Stimulated activated CD8-positive, alpha-beta memory T cell treated with anti-CD3 and anti-CD28 coated beads, Interleukin-7, amount 100 ng/mL, for 4 hours (primary cell): ENCODE measurements around the gene MTG1.
"Not testable (repeated sequence)": the region's sequence is repeated elsewhere in the genome, so short reads cannot be mapped to it uniquely, and the experiment has no call there.

Experiments used
- DNase-seq, 2 donors: peaks; one replicate each; pipeline ENCODE4 v3.0.0-alpha.2; 2020; ENCODE audit warnings: low read depth in 2 of 2

Gene MTG1

GRCh38 chr10:133358925-133359310, 35.0 kb upstream of the MTG1 start:
- DNase-seq, result no peak

GRCh38 chr10:133359554-133359971, 34.4 kb upstream of the MTG1 start:
- DNase-seq, result no peak

GRCh38 chr10:133359972-133360610, 33.9 kb upstream of the MTG1 start:
- DNase-seq, result no peak

GRCh38 chr10:133361227-133361626, 32.7 kb upstream of the MTG1 start:
- DNase-seq, result no peak

GRCh38 chr10:133361773-133362441, 32.0 kb upstream of the MTG1 start:
- DNase-seq, result no peak

GRCh38 chr10:133362846-133363245, 31.1 kb upstream of the MTG1 start:
- DNase-seq, result no peak

GRCh38 chr10:133364645-133365431, 29.1 kb upstream of the MTG1 start:
- DNase-seq, result no peak

GRCh38 chr10:133365461-133366129, 28.4 kb upstream of the MTG1 start:
- DNase-seq, result no peak

- no peak for DNase-seq
Observed at GRCh38 chr10:133366130-133366478, 27.9 kb upstream of the MTG1 start.

GRCh38 chr10:133366751-133367150, 27.2 kb upstream of the MTG1 start:
- no peak for DNase-seq

GRCh38 chr10:133367461-133367860, 26.5 kb upstream of the MTG1 start:
- not testable (repeated sequence) for DNase-seq

- no peak for DNase-seq
Observed at GRCh38 chr10:133368153-133368552, 25.8 kb upstream of the MTG1 start.

GRCh38 chr10:133370030-133370786, 23.7 kb upstream of the MTG1 start:
- no peak for DNase-seq

GRCh38 chr10:133372507-133372906, 21.4 kb upstream of the MTG1 start:
- DNase-seq, result no peak

GRCh38 chr10:133373174-133374090, 20.5 kb upstream of the MTG1 start, which contains the start of gene ECHS1:
ECHS1 (minus strand) TSS chr10:133373354; CDS start chr10:133373333, 21 bp downstream.
- DNase-seq, result peak; percentile 77 to 92

GRCh38 chr10:133375357-133376115, 18.4 kb upstream of the MTG1 start:
- no peak for DNase-seq

GRCh38 chr10:133376183-133376582, 17.8 kb upstream of the MTG1 start:
- DNase-seq, result not testable (repeated sequence)

- DNase-seq, result no peak
Observed at GRCh38 chr10:133377025-133377817, 16.7 kb upstream of the MTG1 start.

GRCh38 chr10:133377818-133378250, 16.1 kb upstream of the MTG1 start:
- DNase-seq, result no peak
